ENCODE results near the gene AMER3. TPM values are rescaled to one million over a fixed set of nuclear protein-coding genes. Genes with fewer than 3 reads are reported as not detected.

AMER3 gene
- polyA plus RNA-seq, 1 donor from 2014 or later: 19.2 TPM

DNA sequence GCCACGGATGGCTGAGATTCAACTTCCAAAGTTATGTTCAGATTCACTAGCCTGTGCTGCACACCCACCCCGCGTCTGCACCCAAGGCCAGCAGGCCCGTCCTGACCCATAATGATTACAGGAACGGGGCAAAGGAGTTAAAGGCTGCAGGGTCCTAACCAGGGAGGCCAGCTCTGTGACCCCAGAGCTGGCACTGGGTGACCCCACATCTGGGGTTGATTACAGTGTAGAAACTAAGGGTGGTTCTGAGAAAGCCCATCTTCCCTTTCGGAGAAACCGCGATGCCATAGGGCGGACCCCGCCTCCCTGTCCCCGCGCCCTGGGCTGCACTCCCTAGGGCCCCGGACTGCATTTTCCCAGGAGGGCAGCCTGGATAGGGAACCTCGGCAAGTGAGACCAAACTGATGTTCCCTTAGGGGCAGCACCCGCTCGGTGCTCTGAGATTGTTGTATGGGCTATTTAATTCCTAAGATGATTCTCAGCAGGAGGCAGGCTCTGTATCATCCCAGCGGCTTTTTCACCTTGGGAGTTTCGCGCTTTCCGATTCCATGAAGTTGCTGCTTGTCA lies 28.6 kb upstream of the AMER3 start:
- peak overlapping the region; percentile 76 for H3K4me2 ChIP-seq (ENCODE audit: low read length)
- H3K4me3 ChIP-seq (ENCODE audit: low read length): peak overlapping the region; percentile 75
- H3K79me2 ChIP-seq (replicated peaks; ENCODE audit: insufficient read depth, low read length): no peaks in the 10 kb centered on the region
- no peaks in the 10 kb centered on the region for H3K36me3 ChIP-seq (ENCODE audit: insufficient read depth, low read length)
- peaks cover 4% of the 10 kb centered on the region for H3K27me3 ChIP-seq (ENCODE audit: insufficient read depth, low read depth, low read length)
- H3K9me3 ChIP-seq (ENCODE audit: low read length): no peaks in the 10 kb centered on the region
- H2AFZ ChIP-seq (ENCODE audit: low read depth, low read length): peak overlapping the region; percentile 89
- no peaks in the 10 kb centered on the region for H4K20me1 ChIP-seq (ENCODE audit: insufficient read depth)
- H3K27ac ChIP-seq (ENCODE audit: low read length): no peak overlapping the region
- TF ChIP-seq MXI1 (conservative IDR thresholded peaks at IDR 0.05; ENCODE audit: poor library complexity, severe bottlenecking): no peak
- TF ChIP-seq TAF1 (IDR thresholded peaks at IDR 0.05; ENCODE audit: low read depth): no peak
- no peak for TF ChIP-seq EZH2 (IDR thresholded peaks at IDR 0.05; ENCODE audit: borderline replicate concordance, insufficient read depth, low read length, poor library complexity, severe bottlenecking)
- TF ChIP-seq, protein P1, sequence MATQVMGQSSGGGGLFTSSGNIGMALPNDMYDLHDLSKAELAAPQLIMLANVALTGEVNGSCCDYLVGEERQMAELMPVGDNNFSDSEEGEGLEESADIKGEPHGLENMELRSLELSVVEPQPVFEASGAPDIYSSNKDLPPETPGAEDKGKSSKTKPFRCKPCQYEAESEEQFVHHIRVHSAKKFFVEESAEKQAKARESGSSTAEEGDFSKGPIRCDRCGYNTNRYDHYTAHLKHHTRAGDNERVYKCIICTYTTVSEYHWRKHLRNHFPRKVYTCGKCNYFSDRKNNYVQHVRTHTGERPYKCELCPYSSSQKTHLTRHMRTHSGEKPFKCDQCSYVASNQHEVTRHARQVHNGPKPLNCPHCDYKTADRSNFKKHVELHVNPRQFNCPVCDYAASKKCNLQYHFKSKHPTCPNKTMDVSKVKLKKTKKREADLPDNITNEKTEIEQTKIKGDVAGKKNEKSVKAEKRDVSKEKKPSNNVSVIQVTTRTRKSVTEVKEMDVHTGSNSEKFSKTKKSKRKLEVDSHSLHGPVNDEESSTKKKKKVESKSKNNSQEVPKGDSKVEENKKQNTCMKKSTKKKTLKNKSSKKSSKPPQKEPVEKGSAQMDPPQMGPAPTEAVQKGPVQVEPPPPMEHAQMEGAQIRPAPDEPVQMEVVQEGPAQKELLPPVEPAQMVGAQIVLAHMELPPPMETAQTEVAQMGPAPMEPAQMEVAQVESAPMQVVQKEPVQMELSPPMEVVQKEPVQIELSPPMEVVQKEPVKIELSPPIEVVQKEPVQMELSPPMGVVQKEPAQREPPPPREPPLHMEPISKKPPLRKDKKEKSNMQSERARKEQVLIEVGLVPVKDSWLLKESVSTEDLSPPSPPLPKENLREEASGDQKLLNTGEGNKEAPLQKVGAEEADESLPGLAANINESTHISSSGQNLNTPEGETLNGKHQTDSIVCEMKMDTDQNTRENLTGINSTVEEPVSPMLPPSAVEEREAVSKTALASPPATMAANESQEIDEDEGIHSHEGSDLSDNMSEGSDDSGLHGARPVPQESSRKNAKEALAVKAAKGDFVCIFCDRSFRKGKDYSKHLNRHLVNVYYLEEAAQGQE (IDR thresholded peaks at IDR 0.05; ENCODE audit: borderline replicate concordance): no peak
- no peak for TF ChIP-seq EP300 (conservative IDR thresholded peaks at IDR 0.05; ENCODE audit: poor library complexity, severe bottlenecking)
- no peak for TF ChIP-seq POLR2AphosphoS5 (IDR thresholded peaks at IDR 0.05)
- no peak for TF ChIP-seq SMC3 (conservative IDR thresholded peaks at IDR 0.05; ENCODE audit: poor library complexity)
- no peak for TF ChIP-seq RAD21 (conservative IDR thresholded peaks at IDR 0.05)
- TF ChIP-seq, protein P2, sequence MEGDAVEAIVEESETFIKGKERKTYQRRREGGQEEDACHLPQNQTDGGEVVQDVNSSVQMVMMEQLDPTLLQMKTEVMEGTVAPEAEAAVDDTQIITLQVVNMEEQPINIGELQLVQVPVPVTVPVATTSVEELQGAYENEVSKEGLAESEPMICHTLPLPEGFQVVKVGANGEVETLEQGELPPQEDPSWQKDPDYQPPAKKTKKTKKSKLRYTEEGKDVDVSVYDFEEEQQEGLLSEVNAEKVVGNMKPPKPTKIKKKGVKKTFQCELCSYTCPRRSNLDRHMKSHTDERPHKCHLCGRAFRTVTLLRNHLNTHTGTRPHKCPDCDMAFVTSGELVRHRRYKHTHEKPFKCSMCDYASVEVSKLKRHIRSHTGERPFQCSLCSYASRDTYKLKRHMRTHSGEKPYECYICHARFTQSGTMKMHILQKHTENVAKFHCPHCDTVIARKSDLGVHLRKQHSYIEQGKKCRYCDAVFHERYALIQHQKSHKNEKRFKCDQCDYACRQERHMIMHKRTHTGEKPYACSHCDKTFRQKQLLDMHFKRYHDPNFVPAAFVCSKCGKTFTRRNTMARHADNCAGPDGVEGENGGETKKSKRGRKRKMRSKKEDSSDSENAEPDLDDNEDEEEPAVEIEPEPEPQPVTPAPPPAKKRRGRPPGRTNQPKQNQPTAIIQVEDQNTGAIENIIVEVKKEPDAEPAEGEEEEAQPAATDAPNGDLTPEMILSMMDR (IDR thresholded peaks at IDR 0.05; ENCODE audit: poor library complexity, severe bottlenecking): no peak
- no peaks in the 10 kb centered on the region for H3F3A ChIP-seq (ENCODE audit: insufficient read depth, low read length, poor library complexity, severe bottlenecking)
- no peaks in the 10 kb centered on the region for H3K9me2 ChIP-seq (ENCODE audit: insufficient read depth, low read length)
- H3K9ac ChIP-seq (ENCODE audit: low read length): peak overlapping the region; percentile 69

DNA sequence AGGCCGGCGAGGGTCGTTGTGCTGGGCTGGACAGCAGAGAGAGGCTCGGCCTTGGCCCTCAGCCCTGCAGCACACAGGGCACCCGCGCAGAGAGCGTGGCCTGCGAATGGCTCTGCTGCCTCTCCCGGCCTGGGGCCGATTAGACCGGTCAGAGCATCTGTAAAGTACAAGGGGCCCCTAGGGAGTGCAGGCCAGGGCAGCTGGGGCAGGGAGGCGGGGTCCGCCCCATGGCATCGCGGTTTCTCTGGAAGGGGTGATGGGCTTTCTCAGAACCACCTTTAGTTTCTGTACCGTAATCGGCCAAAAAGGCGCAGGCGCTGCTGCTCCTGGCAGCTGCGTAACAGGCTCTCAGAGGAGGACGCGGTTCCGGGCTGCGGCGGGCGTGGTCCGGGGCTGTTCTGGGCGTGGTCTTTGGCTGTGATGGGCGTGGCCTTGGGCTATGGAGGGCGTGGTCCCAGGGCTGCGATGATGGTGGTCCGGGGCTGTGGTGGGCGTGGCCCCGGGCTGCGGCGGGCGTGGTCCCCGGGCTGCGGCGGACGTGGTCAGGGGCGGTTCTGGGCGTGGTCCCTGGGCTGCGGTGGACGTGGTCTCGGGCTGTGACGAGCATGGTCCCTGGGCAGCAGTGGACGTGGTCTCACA lies 27.9 kb upstream of the AMER3 start:
- Histone ChIP-seq H3K36me3 (ENCODE audit: insufficient read depth, low read length) (no peaks in the 10 kb centered on the region), H4K20me1 (ENCODE audit: insufficient read depth) (no peaks in the 10 kb centered on the region), H3K9me3 (ENCODE audit: low read length) (no peaks in the 10 kb centered on the region), H3K27me3 (ENCODE audit: insufficient read depth, low read depth, low read length) (peaks cover 4% of the 10 kb centered on the region), H3K9ac (ENCODE audit: low read length) (peak overlapping the region; percentile 69), H2AFZ (ENCODE audit: low read depth, low read length) (peak overlapping the region; percentile 89), H3K4me3 (ENCODE audit: low read length) (peak overlapping the region; percentile 75), H3K4me2 (ENCODE audit: low read length) (peak overlapping the region; percentile 76), H3K9me2 (ENCODE audit: insufficient read depth, low read length) (no peaks in the 10 kb centered on the region), H3F3A (ENCODE audit: insufficient read depth, low read length, poor library complexity, severe bottlenecking) (no peaks in the 10 kb centered on the region), H3K79me2 (replicated peaks; ENCODE audit: insufficient read depth, low read length) (no peaks in the 10 kb centered on the region), H3K27ac (ENCODE audit: low read length) (no peak overlapping the region)
- TF ChIP-seq EZH2 (IDR thresholded peaks at IDR 0.05; ENCODE audit: borderline replicate concordance, insufficient read depth, low read length, poor library complexity, severe bottlenecking) (no peak), MXI1 (conservative IDR thresholded peaks at IDR 0.05; ENCODE audit: poor library complexity, severe bottlenecking) (no peak), POLR2AphosphoS5 (IDR thresholded peaks at IDR 0.05) (peak; percentile 13), RAD21 (conservative IDR thresholded peaks at IDR 0.05) (peak; percentile 42), SMC3 (conservative IDR thresholded peaks at IDR 0.05; ENCODE audit: poor library complexity) (peak; percentile 21), EP300 (conservative IDR thresholded peaks at IDR 0.05; ENCODE audit: poor library complexity, severe bottlenecking) (no peak), TAF1 (IDR thresholded peaks at IDR 0.05; ENCODE audit: low read depth) (no peak)
- TF ChIP-seq, protein P2 (IDR thresholded peaks at IDR 0.05; ENCODE audit: poor library complexity, severe bottlenecking): peak; percentile 39
- TF ChIP-seq, protein P1 (IDR thresholded peaks at IDR 0.05; ENCODE audit: borderline replicate concordance): no peak

Data from neural cell (in vitro differentiated cells).